Naive thymus-derived CD4-positive, alpha-beta T cell (primary cell): Measurements from ENCODE around the gene CNRIP1. TPM values are rescaled to one million over a fixed set of nuclear protein-coding genes. Genes with fewer than 3 reads are reported as not detected.

Source experiments
- ATAC-seq: fragments of 150-1000 bp; cut with Tn5 transposase; 2 replicates; pipeline ENCODE4 v1.10.0; 2021; ENCODE audit warnings: mild to moderate bottlenecking, moderate library complexity
- CTCF ChIA-PET: fragments of 350-600 bp; sonication (Branson Sonifier 250); formaldehyde crosslinking; loops from one replicate; lab custom pipeline; 2021; ENCODE audit warnings: antibody characterized with exemption; lab: Charles Lee
- POLR2A ChIA-PET: fragments of 350-600 bp; sonication (Branson Sonifier 250); formaldehyde crosslinking; loops from one replicate; lab custom pipeline; 2021; ENCODE audit warnings: antibody characterized with exemption, inconsistent platforms; lab: Charles Lee
- DNase-seq, 9 donors: peaks; one replicate each; pipeline versions ENCODE4 v3.0.0 to v3.0.0-alpha.2; 2020 to 2022; ENCODE audit warnings: mixed read lengths in 1 of 9
- H3K27ac ChIP-seq: one replicate; pipeline ENCODE4 v1.7.0; 2013; ENCODE audit warnings: mild to moderate bottlenecking, low read depth, low read length, moderate library complexity
- H3K27me3 ChIP-seq, 2 donors: one replicate each; pipeline ENCODE4 v1.7.0; 2013; ENCODE audit warnings: low read length in 2 of 2, mild to moderate bottlenecking in 2 of 2, moderate library complexity in 2 of 2; ENCODE audit not compliant: control insufficient read depth in 2 of 2, insufficient read depth in 2 of 2
- H3K36me3 ChIP-seq, 3 experiments: 1 replicate in 2 of 3; 2 replicates in 1 of 3; pipeline ENCODE4 v1.7.0; 2013; ENCODE audit warnings: low read length in 3 of 3, mild to moderate bottlenecking in 3 of 3, moderate library complexity in 1 of 3; ENCODE audit not compliant: insufficient read depth in 3 of 3, control insufficient read depth in 2 of 3
- H3K4me1 ChIP-seq, 2 donors: one replicate each; pipeline ENCODE4 v1.7.0; 2013; ENCODE audit warnings: low read length in 2 of 2, mild to moderate bottlenecking in 2 of 2, moderate library complexity in 1 of 2; ENCODE audit not compliant: control insufficient read depth in 2 of 2, insufficient read depth in 2 of 2
- H3K4me3 ChIP-seq: 2 replicates; pipeline ENCODE4 v1.7.0; 2013; ENCODE audit warnings: mild to moderate bottlenecking, low read length
- H3K9me3 ChIP-seq, 3 experiments: 1 replicate in 2 of 3; 2 replicates in 1 of 3; pipeline ENCODE4 v1.7.0; 2013; ENCODE audit warnings: low read length in 3 of 3; ENCODE audit not compliant: control insufficient read depth in 2 of 3
- H3K27ac Mint-ChIP-seq, 9 donors: one replicate each; pipeline ENCODE4 v1.8.0; 2020 to 2022; ENCODE audit warnings: mixed read lengths in 9 of 9, mild to moderate bottlenecking in 8 of 9, moderate library complexity in 5 of 9, inconsistent platforms in 2 of 9
- H3K27me3 Mint-ChIP-seq, 5 donors: one replicate each; pipeline ENCODE4 v1.8.0; 2021 to 2022; ENCODE audit warnings: mixed read lengths in 5 of 5, mild to moderate bottlenecking in 1 of 5
- H3K36me3 Mint-ChIP-seq, 5 donors: one replicate each; pipeline ENCODE4 v1.8.0; 2020 to 2022; ENCODE audit warnings: mixed read lengths in 5 of 5, mild to moderate bottlenecking in 3 of 5, inconsistent platforms in 1 of 5
- H3K4me1 Mint-ChIP-seq, 7 donors: one replicate each; pipeline ENCODE4 v1.8.0; 2020 to 2022; ENCODE audit warnings: mixed read lengths in 7 of 7, mild to moderate bottlenecking in 3 of 7, inconsistent platforms in 1 of 7
- H3K4me3 Mint-ChIP-seq, 10 donors: one replicate each; pipeline ENCODE4 v1.8.0; 2020 to 2022; ENCODE audit warnings: mild to moderate bottlenecking in 10 of 10, mixed read lengths in 10 of 10, moderate library complexity in 6 of 10, inconsistent platforms in 2 of 10
- H3K9me3 Mint-ChIP-seq, 11 donors: one replicate each; pipeline ENCODE4 v1.8.0; 2020 to 2022; ENCODE audit warnings: mixed read lengths in 11 of 11, mild to moderate bottlenecking in 4 of 11, inconsistent platforms in 1 of 11, moderate library complexity in 1 of 11
- intact Hi-C, 2 donors: fragments of 100-400 bp; cut with micrococcal nuclease; formaldehyde crosslinking; loops; one replicate each; pipeline ENCODE4 v1.15.1; 2023
- polyA plus RNA-seq, 2 donors: library from polyadenylated mRNA; unstranded; fragments of 300-500 nt; fragmentation: Illumina TruSeq; gene quantifications; one replicate each; pipeline ENCODE4 v1.2.3, GENCODE V29; 2021
- total RNA-seq, 6 experiments: library from RNA in 5 of 6; stranded (reverse) in 5 of 6; gene quantifications; 1 replicate in 5 of 6; 2 replicates in 1 of 6; pipeline ENCODE4 v1.2.3 and lab custom pipeline; 2021 to 2026

The CNRIP1 gene
- total and polyA plus RNA-seq, 7 experiments from 2014 or later = 0.19 to 0.78 (median 0.38) TPM; not detected in 4

DNA sequence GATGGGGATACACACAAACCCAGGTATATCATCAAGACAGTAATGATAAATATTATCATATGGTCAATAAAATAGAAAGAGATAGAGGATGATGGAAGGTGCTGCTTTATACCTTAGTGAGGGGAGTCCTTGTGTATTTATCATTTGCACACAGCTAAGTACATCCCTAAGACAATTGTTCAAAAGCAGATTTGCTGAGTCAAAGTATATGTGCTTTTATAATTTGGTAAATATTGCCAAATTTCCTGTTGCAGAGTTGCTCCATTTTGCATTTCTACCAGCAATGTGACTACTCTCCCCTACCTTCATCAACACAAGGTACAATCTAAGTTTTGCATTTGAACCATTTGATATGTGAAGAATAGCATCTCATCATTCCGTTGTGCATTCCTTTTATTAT, 22.7 kb upstream of the CNRIP1 start:
- Mint-ChIP-seq H3K27me3 (peaks cover 28 to 68% (median 53%) of the 10 kb centered on the region in 5 donors), H3K9me3 (peaks cover 0 to 2% (median 0%) of the 10 kb centered on the region in 11 donors)
- CTCF ChIA-PET = no interaction called here

DNA sequence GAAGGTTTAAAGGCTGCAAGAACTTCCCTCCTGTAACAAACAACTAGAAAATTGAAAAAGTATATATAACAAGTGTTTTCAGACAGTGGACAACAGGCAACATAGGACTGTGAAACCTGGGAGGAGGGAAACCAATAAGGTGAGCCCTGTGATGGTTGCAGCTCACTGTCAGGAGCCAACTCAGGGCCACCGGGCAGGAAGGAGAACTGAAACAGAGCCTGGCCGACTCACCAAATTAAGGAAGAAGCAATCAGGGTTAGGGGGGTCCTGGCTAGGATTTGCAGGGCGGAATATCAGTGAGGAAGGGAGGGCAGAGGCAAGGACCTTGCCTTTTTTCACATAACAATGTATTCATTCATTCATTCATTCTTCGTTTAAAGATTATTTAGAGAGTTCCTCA, 21.8 kb upstream of the CNRIP1 start:
- ChIA-PET CTCF (no interaction called here), POLR2A (no interaction called here)
- H3K9me3 ChIP-seq = no peaks in the 10 kb centered on the region
- Mint-ChIP-seq H3K4me1 (peaks cover 0 to 3% (median 0%) of the 10 kb centered on the region in 7 donors), H3K9me3 (peaks cover 0 to 2% (median 0%) of the 10 kb centered on the region in 11 donors), H3K27me3 (peaks cover 27 to 60% (median 44%) of the 10 kb centered on the region in 5 donors), H3K27ac (no peak overlapping the region), H3K36me3 (no peaks in the 10 kb centered on the region), H3K4me3 (no peak overlapping the region)
- H3K4me3 ChIP-seq = no peak overlapping the region
- no peaks in the 10 kb centered on the region for H3K36me3 ChIP-seq
- DNase-seq (no peak), ATAC-seq (no peak)
- H3K27ac ChIP-seq = no peak overlapping the region
- intact Hi-C loops = no loop called here
- H3K27me3 ChIP-seq = no peaks in the 10 kb centered on the region
- no peaks in the 10 kb centered on the region for H3K4me1 ChIP-seq

More for the DNA sequence above, 22.7 kb upstream of the CNRIP1 start:
- Mint-ChIP-seq H3K36me3 (no peaks in the 10 kb centered on the region), H3K4me3 (no peak overlapping the region), H3K4me1 (peaks cover 0 to 3% (median 0%) of the 10 kb centered on the region in 7 donors), H3K27ac (no peak overlapping the region)
- Histone ChIP-seq H3K36me3 (no peaks in the 10 kb centered on the region), H3K4me1 (no peaks in the 10 kb centered on the region), H3K9me3 (no peaks in the 10 kb centered on the region), H3K27ac (no peak overlapping the region), H3K27me3 (no peaks in the 10 kb centered on the region), H3K4me3 (no peak overlapping the region)
- ATAC-seq (no peak), DNase-seq (no peak)
- POLR2A ChIA-PET = no interaction called here
- intact Hi-C loops = no loop called here

DNA sequence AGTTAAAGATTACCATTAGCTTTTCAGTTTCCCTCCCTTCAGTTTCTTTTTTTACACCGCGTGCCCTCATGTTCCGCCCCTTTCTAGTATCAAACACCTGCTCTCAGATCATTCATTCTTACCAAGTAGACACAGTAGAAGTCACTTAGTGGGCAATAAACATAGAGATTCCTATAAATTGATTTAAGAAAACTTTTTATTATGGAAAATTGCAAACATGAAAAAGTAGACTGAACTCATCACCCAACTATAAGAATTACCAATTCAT, 21.2 kb upstream of the CNRIP1 start:
- no peaks in the 10 kb centered on the region for H3K36me3 ChIP-seq
- no peak overlapping the region for H3K27ac Mint-ChIP-seq
- DNase-seq = no peak
- intact Hi-C loops = no loop called here
- no peak overlapping the region for H3K27ac ChIP-seq
- ChIA-PET POLR2A (no interaction called here), CTCF (no interaction called here)
- no peaks in the 10 kb centered on the region for H3K36me3 Mint-ChIP-seq
- no peak overlapping the region for H3K4me3 ChIP-seq
- peaks cover 0 to 3% (median 0%) of the 10 kb centered on the region in 7 donors for H3K4me1 Mint-ChIP-seq
- H3K9me3 Mint-ChIP-seq = peaks cover 0 to 2% (median 0%) of the 10 kb centered on the region in 11 donors
- H3K4me3 Mint-ChIP-seq = no peak overlapping the region
- no peaks in the 10 kb centered on the region for H3K9me3 ChIP-seq
- no peaks in the 10 kb centered on the region for H3K4me1 ChIP-seq
- no peak for ATAC-seq
- H3K27me3 ChIP-seq = no peaks in the 10 kb centered on the region
- peaks cover 27 to 56% (median 42%) of the 10 kb centered on the region in 5 donors for H3K27me3 Mint-ChIP-seq

DNA sequence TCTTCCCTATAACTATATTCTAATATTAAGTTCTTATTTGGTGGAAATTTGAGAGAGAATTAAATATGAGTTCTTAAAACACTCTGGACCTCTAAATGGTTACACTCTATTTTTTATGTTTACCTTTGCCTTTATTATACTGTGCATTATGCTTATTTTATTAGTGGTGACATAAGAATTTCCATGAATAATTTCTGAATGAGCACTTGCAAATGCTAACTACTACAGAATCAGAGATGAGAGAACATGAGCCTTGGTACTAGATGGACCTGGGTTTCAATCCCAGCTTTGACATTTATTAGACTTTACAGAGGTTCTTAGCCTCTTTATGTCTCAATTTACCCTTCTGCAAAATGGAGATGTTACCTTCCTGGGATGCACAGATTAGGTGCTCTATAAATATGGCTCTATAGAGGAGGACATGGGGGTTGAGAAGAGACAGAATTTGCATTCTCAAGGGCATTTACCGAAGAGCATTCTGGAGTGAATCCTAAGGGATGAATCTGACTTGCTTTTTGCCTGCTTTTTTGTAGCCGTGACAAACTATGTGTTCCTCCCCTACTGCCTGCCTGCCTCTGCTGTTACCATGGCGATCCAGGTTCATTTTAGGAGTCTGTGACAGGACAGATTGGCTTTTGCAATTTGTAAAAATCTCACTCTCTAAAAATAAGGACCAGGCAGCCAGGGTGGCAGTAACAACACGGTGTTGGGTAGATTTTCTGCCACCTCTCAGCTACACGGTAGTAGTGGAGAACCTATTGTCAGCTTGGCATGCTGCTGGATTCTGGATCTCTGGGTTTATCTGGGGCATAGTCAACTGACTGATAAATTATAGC, 20.7 kb upstream of the CNRIP1 start:
- ChIA-PET CTCF (no interaction called here), POLR2A (no interaction called here)
- no peaks in the 10 kb centered on the region for H3K4me1 ChIP-seq
- H3K27ac Mint-ChIP-seq = no peak overlapping the region
- no peaks in the 10 kb centered on the region for H3K36me3 Mint-ChIP-seq
- no peak for DNase-seq
- no peak for ATAC-seq
- no peaks in the 10 kb centered on the region for H3K27me3 ChIP-seq
- H3K9me3 ChIP-seq = no peaks in the 10 kb centered on the region
- H3K27ac ChIP-seq = no peak overlapping the region
- H3K4me3 ChIP-seq = no peak overlapping the region
- peaks cover 0 to 2% (median 0%) of the 10 kb centered on the region in 11 donors for H3K9me3 Mint-ChIP-seq
- peaks cover 27 to 58% (median 39%) of the 10 kb centered on the region in 5 donors for H3K27me3 Mint-ChIP-seq
- no peak overlapping the region for H3K4me3 Mint-ChIP-seq
- peaks cover 0 to 3% (median 0%) of the 10 kb centered on the region in 7 donors for H3K4me1 Mint-ChIP-seq
- intact Hi-C loops = no loop called here
- no peaks in the 10 kb centered on the region for H3K36me3 ChIP-seq

DNA sequence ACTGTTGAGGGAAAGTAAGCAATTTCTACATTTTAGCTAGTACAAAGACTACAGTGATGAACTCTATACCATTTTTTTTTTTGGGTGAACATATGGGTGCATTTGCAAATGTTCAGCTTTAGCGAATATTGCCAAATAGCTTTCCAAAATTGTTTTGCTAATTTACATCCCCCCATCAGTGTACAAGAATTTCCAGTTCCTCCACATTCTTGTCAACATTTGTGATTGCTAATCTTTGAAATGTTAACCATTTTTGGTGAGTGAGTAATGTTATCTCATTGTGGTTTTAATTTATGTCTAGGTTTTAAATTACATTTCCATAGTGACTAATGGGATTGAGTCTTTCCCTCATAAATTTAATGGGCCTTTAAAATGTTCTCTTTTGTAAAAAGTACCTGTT, 16.4 kb upstream of the CNRIP1 start:
- Histone ChIP-seq H3K4me1 (no peaks in the 10 kb centered on the region), H3K36me3 (no peaks in the 10 kb centered on the region), H3K9me3 (no peaks in the 10 kb centered on the region), H3K27ac (no peak overlapping the region), H3K4me3 (no peak overlapping the region), H3K27me3 (no peaks in the 10 kb centered on the region)
- Mint-ChIP-seq H3K4me3 (no peak overlapping the region), H3K36me3 (no peaks in the 10 kb centered on the region), H3K9me3 (peaks cover 0 to 2% (median 0%) of the 10 kb centered on the region in 11 donors), H3K4me1 (no peaks in the 10 kb centered on the region), H3K27ac (no peak overlapping the region), H3K27me3 (peaks cover 19 to 46% (median 26%) of the 10 kb centered on the region in 5 donors)
- CTCF ChIA-PET = no interaction called here
- ATAC-seq (no peak), DNase-seq (no peak)
- intact Hi-C loops = loop anchor here in 1 of 2 donors (1.0 kb wide), 1 partner anchor 29 kb away; the partner anchor contains the start of gene PLEK
- POLR2A ChIA-PET = no interaction called here

DNA sequence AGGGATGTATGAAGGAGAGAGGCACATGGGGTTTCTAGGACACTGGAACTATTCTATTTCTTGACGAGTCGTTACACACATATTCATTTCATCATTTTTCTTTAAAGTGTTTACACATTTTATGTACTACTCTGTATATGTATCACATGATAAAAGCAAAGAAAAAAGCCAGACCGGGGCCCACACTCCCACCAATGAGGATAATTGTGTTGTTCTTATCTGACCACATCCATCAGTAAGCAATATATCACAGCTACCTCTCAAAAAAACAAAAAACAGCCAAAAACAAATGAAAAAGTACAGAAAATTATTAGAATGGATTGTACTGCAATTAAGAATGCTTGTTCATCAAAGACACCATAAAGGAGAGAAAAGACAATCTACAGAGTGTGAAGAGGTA, 14.2 kb upstream of the CNRIP1 start:
- H3K36me3 ChIP-seq = no peaks in the 10 kb centered on the region
- H3K9me3 ChIP-seq = no peaks in the 10 kb centered on the region
- Mint-ChIP-seq H3K36me3 (no peaks in the 10 kb centered on the region), H3K27ac (no peak overlapping the region), H3K4me3 (no peak overlapping the region), H3K27me3 (peaks cover 2 to 25% (median 17%) of the 10 kb centered on the region in 5 donors), H3K4me1 (no peaks in the 10 kb centered on the region), H3K9me3 (no peaks in the 10 kb centered on the region)
- H3K27ac ChIP-seq = no peak overlapping the region
- ATAC-seq (no peak), DNase-seq (no peak)
- POLR2A ChIA-PET = no interaction called here
- H3K4me1 ChIP-seq = no peaks in the 10 kb centered on the region
- CTCF ChIA-PET = no interaction called here
- intact Hi-C loops = no loop called here
- no peaks in the 10 kb centered on the region for H3K27me3 ChIP-seq
- H3K4me3 ChIP-seq = no peak overlapping the region

DNA sequence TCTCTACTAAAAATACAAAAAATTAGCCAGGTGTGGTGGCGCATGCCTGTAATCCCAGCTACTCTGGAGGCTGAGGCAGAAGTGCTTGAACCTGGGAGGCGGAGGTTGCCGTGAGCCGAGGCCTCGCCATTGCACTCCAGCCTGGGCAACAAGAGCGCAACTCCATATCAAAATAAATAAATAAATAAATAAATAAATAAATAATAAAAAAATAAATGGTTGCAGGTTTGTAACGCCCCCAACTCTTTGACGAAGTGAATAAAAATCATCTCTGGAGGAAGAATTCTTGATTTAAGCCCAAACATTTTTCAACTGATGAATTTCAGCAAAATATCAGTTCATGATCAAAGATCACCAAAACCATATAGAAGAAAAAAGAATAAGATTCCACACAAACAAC, 13.3 kb upstream of the CNRIP1 start:
- Mint-ChIP-seq H3K4me1 (no peaks in the 10 kb centered on the region), H3K27ac (no peak overlapping the region), H3K4me3 (no peak overlapping the region), H3K27me3 (peaks cover 8 to 33% (median 22%) of the 10 kb centered on the region in 5 donors), H3K9me3 (peaks cover 0 to 1% (median 0%) of the 10 kb centered on the region in 11 donors), H3K36me3 (no peaks in the 10 kb centered on the region)
- intact Hi-C loops = no loop called here
- Histone ChIP-seq H3K9me3 (no peaks in the 10 kb centered on the region), H3K36me3 (no peaks in the 10 kb centered on the region), H3K4me1 (no peaks in the 10 kb centered on the region), H3K27ac (no peak overlapping the region), H3K4me3 (no peak overlapping the region), H3K27me3 (no peaks in the 10 kb centered on the region)
- POLR2A ChIA-PET = no interaction called here
- DNase-seq (no peak), ATAC-seq (no peak)
- CTCF ChIA-PET = no interaction called here
